GM12891 (cell line): ENCODE data around the gene VEGFB.

ENCODE experiments used
- PAX5 ChIP-seq: IDR thresholded peaks from 2 replicates; pipeline ENCODE4 v1.6.1; 2011; ENCODE audit warnings: low read length, moderate library complexity, mild to moderate bottlenecking; ENCODE audit not compliant: insufficient read depth, severe bottlenecking
- POLR2A ChIP-seq: IDR thresholded peaks from 2 replicates; pipeline ENCODE4 v1.6.1; 2011; ENCODE audit warnings: low read depth, low read length, control low read depth
- POLR2AphosphoS5 ChIP-seq: IDR thresholded peaks from 2 replicates; pipeline ENCODE4 v1.6.1; 2011; ENCODE audit warnings: low read depth, low read length, control low read depth
- SPI1 ChIP-seq: IDR thresholded peaks from 2 replicates; pipeline ENCODE4 v1.6.1; 2011; ENCODE audit warnings: low read depth, low read length, control low read depth
- TAF1 ChIP-seq: IDR thresholded peaks from 2 replicates; pipeline ENCODE4 v1.6.1; 2011; ENCODE audit warnings: low read depth, low read length, control low read depth

DNA sequence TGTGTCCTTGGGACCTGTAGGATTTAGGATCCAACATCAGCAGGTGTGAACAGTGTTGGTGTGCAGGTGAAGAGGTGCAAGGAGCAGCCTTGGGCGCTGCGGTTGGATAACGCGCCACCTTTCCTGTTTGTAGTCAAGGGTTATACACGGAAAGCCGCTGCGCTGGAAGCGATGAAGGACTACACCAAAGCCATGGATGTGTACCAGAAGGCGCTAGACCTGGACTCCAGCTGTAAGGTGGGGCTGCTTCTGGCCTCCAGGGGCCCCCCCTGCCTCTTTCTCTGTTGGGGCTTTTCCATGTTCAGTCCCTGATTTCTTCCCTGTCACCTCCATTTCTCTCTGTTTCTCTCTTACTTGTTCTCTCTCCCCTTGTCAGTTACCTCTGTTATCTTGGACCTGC, 31.4 kb upstream of the VEGFB start:
- no peak for TF ChIP-seq POLR2A
- TF ChIP-seq PAX5: no peak
- no peak for TF ChIP-seq SPI1
- no peak for TF ChIP-seq TAF1
- TF ChIP-seq POLR2AphosphoS5: no peak
